Measurements from ENCODE around the gene ZNF775. TPM values are rescaled to one million over a fixed set of nuclear protein-coding genes. Genes with fewer than 3 reads are reported as not detected.

The ZNF775 gene
- total and polyA plus RNA-seq, 2 of the 13 experiments (the other 11 are each of a cell fraction or from before 2014, with no cell fraction given): 3.1 to 3.2 TPM

- Histone ChIP-seq H3K9ac (ENCODE audit: insufficient read depth, low read depth, low read length) (no peak overlapping the region), H4K20me1 (ENCODE audit: insufficient read depth, low read length) (no peaks in the 10 kb centered on the region), H3K79me2 (ENCODE audit: insufficient read depth, low read length) (no peaks in the 10 kb centered on the region), H3K4me1 (ENCODE audit: insufficient read depth, low read length) (peaks cover 50% of the 10 kb centered on the region), H3K4me2 (ENCODE audit: low read depth, low read length) (no peak overlapping the region), H3K27ac (ENCODE audit: extremely low read length, insufficient read depth, low read length) (no peak overlapping the region), H3K27me3 (ENCODE audit: control insufficient read depth in 1 of 2, insufficient read depth in 2 of 2, low read length in 2 of 2) (no peaks in the 10 kb centered on the region), H3K4me3 (replicated peaks in 1 of 3; ENCODE audit: insufficient read depth in 1 of 3, low read depth in 2 of 3, low read length in 3 of 3) (no peak overlapping the region), H2AFZ (ENCODE audit: low read length) (no peak overlapping the region), H3K36me3 (replicated peaks in 1 of 2; ENCODE audit: control insufficient read depth in 1 of 2, insufficient read depth in 2 of 2, low read length in 2 of 2) (no peaks in the 10 kb centered on the region), H3K9me3 (ENCODE audit: low read length) (no peaks in the 10 kb centered on the region)
- DNase-seq (ENCODE audit: low spot score) (no peak), ATAC-seq (no peak), FAIRE-seq (no peak)
- intact Hi-C loops (cut with micrococcal nuclease; ENCODE audit: unreplicated experiment): no loop called here
- in situ Hi-C loops (cut with HindIII; ENCODE audit: extremely low pct_ligation_motif_present, low pct_unique_long_range_greater_than_20kb): no loop called here
- no peak for TF ChIP-seq ZBTB34 (CRISPR knock-in tag; IDR thresholded peaks at IDR 0.05)
- TF ChIP-seq ZNF343 (CRISPR knock-in tag; IDR thresholded peaks at IDR 0.05): no peak
- no peak for TF ChIP-seq ETV6 (CRISPR knock-in tag; conservative IDR thresholded peaks at IDR 0.05)
- TF ChIP-seq GLMP (CRISPR knock-in tag; IDR thresholded peaks at IDR 0.05; ENCODE audit: borderline replicate concordance): no peak
- TF ChIP-seq, protein P1, sequence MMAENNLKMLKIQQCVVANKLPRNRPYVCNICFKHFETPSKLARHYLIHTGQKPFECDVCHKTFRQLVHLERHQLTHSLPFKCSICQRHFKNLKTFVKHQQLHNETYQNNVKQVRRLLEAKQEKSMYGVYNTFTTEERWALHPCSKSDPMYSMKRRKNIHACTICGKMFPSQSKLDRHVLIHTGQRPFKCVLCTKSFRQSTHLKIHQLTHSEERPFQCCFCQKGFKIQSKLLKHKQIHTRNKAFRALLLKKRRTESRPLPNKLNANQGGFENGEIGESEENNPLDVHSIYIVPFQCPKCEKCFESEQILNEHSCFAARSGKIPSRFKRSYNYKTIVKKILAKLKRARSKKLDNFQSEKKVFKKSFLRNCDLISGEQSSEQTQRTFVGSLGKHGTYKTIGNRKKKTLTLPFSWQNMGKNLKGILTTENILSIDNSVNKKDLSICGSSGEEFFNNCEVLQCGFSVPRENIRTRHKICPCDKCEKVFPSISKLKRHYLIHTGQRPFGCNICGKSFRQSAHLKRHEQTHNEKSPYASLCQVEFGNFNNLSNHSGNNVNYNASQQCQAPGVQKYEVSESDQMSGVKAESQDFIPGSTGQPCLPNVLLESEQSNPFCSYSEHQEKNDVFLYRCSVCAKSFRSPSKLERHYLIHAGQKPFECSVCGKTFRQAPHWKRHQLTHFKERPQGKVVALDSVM (CRISPR knock-in tag; IDR thresholded peaks at IDR 0.05): peak; percentile 61; the same call in 1 of the 2 replicates
- WGBS (ENCODE audit: low lambda C conversion rate): 53% methylated on average over 5 of the region's 5 CpGs
- CTCF ChIA-PET (ENCODE audit: low intra/inter-chr PET ratio, low total read pairs): no interaction called here
- POLR2A ChIA-PET: interaction anchor here (1.3 to 2.0 kb wide), 3 partner anchors 17 to 28 kb away, joined by 3 to 7 read pairs (median 6); no protein-coding TSS in a partner anchor
- BruUV-seq (replicated peaks): no TSS peak
Measured at GRCh38 chr7:150360363-150361058, 18.6 kb upstream of the ZNF775 start.
